Measurements from ENCODE around the gene MT1F.
"Not testable (repeated sequence)": the region's sequence is repeated elsewhere in the genome, so short reads cannot be mapped to it uniquely, and the experiment has no call there.

The MT1F gene

DNA sequence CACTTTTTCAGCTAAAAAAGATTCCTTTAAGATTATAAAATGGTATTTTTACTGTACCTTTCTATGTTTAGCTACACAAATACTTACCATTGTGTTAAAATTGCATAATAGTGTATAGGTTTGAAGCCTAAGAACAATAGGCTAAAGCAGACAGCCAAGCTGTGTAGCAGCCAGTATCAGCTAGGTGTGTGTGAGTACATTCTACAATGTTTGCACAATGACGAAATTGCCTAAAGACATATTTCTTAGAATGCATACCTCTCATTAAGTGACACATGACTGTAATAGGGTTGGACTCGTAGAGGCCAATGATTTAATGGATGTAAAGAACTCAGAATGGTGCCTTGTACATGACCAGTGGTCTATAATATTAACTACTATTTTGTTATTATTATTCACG lies 7.9 kb upstream of the MT1F start:
- no peaks in the 10 kb centered on the region for H3K4me1 Mint-ChIP-seq
- DNase-seq: no peak
- no peak for ATAC-seq
- H3K27ac Mint-ChIP-seq: no peak overlapping the region
- no peaks in the 10 kb centered on the region for H3K9me3 Mint-ChIP-seq
- peaks cover 53% of the 10 kb centered on the region for H3K27me3 Mint-ChIP-seq
- no peak overlapping the region for H3K4me3 Mint-ChIP-seq

DNA sequence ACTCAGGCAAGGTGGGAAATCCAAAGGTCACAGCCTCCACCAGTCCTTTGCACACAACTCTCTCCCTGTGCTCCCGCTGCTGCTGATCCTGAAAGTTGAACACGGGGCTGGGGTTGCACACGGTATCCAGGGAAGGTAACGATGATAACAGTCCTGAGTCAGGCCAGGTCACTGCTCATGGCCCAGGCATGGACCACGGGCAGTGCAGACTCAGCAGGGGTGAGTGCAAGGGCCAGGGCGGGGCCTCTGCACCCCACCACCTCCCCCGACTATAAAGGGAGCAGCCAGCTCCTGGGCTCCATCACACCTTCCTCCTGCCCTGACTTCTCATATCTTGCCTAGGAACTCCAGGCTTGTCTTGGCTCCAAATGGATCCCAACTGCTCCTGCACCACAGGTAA lies 6.2 kb upstream of the MT1F start, which contains the start of gene MT1B:
Gene MT1B, plus strand, starts transcription at position 301 of the 400 bp plus-strand sequence. Its CDS starts 68 bp downstream, at position 369.
- Mint-ChIP-seq H3K27me3 (peaks cover 52% of the 10 kb centered on the region), H3K4me3 (no peak within 1 kb of the TSS), H3K27ac (peak within 1 kb of the TSS in 1 of 2 donors; percentile 44), H3K9me3 (no peaks in the 10 kb centered on the region), H3K4me1 (no peaks in the 10 kb centered on the region)
- peak; percentile 28 for ATAC-seq
- no peak for DNase-seq

DNA sequence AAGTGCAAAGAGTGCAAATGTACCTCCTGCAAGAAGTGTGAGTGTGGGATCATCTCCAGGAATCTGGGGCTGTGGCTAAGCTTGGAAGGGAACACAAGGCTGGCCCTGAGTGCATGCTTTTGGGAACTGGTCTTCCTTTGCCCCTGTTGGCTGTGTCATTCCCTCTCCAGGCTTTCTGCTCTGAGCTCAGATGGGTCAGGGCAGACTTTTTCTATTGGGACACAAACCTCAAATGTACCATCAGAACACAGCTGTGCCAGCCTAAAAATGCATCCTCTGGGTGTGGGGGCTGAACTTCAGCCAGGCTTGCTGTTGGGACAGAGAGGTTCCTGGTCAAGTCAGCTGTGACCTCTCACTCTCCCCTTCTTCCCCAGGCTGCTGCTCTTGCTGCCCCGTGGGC lies 5.2 kb upstream of the MT1F start:
- H3K27me3 Mint-ChIP-seq: peaks cover 44% of the 10 kb centered on the region
- no peaks in the 10 kb centered on the region for H3K9me3 Mint-ChIP-seq
- H3K4me3 Mint-ChIP-seq: no peak overlapping the region
- peaks cover 6% of the 10 kb centered on the region for H3K4me1 Mint-ChIP-seq
- H3K27ac Mint-ChIP-seq: no peak overlapping the region
- ATAC-seq (no peak), DNase-seq (no peak)

DNA sequence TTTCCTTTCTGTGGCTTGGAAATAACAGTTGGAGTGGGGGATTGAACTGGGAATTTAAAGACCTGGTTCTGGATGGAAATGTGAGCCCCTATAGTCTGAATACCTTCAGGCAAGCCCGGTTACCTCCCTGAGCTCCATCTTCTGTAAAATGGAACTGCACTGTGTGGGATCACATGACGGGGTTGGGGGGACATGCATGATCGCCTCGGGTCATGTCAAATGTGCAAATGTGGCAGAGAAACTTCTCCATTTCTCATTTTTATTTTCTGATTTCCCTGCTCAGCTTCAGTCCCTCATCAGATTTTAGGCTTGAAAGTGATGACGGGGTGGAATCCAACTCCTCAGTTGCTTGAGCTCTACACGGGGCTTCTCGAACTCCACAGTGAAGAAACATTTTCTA lies 4.5 kb upstream of the MT1F start:
- no peak for ATAC-seq
- Mint-ChIP-seq H3K27me3 (peaks cover 38% of the 10 kb centered on the region), H3K4me3 (no peak overlapping the region), H3K9me3 (no peaks in the 10 kb centered on the region), H3K4me1 (peaks cover 8% of the 10 kb centered on the region), H3K27ac (no peak overlapping the region)
- DNase-seq: no peak

DNA sequence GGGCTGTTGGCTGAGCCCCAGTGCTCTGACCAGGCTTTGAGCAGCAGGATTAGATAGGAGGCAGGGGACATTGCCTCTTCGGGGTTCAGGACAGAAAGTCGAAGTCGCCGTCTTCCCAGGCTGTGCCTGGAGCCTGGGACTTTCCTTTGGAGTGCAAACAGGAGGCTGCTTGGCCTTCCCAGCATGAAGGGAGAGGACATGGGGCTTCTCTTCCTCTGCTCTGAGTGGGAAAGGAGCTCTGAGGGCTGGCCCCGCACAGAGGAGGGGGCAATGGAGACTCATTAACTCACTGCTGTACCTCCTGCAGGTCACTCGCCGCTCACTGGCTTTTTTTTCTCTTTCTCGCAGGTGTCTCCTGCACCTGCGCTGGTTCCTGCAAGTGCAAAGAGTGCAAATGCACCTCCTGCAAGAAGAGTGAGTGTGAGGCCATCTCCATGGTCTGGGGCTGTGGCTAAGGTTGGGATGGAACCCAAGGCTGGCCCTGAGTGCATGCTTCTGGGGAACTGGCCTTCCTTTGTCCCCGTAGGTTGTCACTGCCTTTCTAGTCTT lies 642 bp downstream of the MT1F start:
- Mint-ChIP-seq H3K27me3 (no peaks in the 10 kb centered on the region), H3K27ac (peak overlapping the region in 1 of 2 donors; percentile 77), H3K4me3 (peak overlapping the region; percentile 96 to 97), H3K9me3 (no peaks in the 10 kb centered on the region), H3K4me1 (peaks cover 39% of the 10 kb centered on the region)
- ATAC-seq: no peak
- no peak for DNase-seq

DNA sequence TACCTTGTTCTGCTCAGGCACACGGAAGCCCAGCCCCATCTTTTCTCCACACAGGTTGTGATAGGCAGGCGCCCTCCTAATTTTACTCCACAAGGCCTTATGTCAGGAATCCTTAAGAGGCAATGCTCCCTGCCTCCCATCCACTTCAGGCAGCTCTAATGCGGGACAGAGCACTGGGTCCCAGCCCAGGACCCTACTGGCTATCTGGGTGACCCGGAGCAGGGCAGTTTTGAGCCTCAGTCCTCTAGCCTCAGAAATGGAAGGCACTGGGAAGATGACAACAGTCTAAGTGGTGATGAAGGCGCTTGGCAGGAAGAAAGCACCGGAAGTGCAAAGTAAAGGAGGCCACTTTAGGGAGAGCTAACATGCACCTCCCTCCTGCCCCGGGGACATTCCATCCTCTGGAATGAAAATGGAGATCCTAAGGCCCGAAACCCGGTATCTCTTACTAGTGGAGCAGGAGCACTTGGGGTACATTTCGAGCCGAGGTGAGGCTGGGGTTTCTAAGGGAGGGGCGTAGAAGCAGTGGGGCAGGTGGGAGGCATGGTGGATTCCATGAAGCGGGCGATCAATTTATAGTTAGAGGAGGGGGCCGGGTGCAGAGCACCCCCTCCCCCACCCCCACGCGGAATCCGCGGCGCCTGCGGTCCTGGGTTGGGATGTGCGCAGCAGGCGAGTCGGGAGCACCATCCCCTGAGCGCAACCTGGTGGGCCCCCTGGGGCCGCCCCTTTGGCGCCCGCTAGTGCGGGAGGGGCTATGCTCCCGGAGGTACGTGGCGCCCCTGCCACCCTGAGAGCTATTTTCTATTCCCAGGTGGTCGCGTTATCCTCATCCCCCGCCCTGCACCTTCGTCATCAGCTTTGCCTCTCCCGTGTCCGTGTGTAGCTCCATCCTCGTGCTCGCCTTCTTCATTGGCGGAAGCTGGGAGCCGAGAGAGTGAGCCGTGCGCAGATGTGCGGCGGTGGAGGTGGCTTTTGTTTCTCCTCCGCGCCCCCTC lies 4.9 kb downstream of the MT1F start:
- Mint-ChIP-seq H3K27ac (peak overlapping the region; percentile 95 to 97), H3K4me1 (peaks cover 40% of the 10 kb centered on the region), H3K9me3 (no peaks in the 10 kb centered on the region), H3K27me3 (peaks cover 24% of the 10 kb centered on the region), H3K4me3 (peak overlapping the region; percentile 94)
- peak; percentile 61 for ATAC-seq
- peak in 1 of 2 donors; percentile 47 for DNase-seq

DNA sequence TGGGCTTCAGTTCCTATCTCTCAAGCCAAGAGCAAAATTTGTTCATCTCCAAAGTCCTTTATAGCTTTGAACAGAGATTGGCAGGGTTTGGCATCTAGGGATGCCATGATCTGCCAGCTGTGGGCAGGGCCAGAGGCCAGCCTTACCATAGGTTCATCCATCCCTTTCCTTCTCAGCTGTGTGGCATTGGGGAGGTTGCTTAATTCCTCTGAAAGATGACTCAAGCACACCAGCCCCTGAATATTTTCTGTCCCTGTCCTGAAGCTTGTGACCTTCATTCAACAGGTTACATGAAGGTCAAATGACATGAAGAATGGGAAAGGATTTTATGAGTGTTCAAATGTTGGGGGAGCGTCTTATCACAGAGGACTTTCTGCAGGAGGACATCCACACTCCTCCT lies 6.7 kb downstream of the MT1F start:
- Mint-ChIP-seq H3K27ac (no peak overlapping the region), H3K4me3 (no peak overlapping the region), H3K9me3 (no peaks in the 10 kb centered on the region), H3K27me3 (peaks cover 42% of the 10 kb centered on the region), H3K4me1 (peaks cover 44% of the 10 kb centered on the region)
- ATAC-seq (no peak), DNase-seq (no peak)

DNA sequence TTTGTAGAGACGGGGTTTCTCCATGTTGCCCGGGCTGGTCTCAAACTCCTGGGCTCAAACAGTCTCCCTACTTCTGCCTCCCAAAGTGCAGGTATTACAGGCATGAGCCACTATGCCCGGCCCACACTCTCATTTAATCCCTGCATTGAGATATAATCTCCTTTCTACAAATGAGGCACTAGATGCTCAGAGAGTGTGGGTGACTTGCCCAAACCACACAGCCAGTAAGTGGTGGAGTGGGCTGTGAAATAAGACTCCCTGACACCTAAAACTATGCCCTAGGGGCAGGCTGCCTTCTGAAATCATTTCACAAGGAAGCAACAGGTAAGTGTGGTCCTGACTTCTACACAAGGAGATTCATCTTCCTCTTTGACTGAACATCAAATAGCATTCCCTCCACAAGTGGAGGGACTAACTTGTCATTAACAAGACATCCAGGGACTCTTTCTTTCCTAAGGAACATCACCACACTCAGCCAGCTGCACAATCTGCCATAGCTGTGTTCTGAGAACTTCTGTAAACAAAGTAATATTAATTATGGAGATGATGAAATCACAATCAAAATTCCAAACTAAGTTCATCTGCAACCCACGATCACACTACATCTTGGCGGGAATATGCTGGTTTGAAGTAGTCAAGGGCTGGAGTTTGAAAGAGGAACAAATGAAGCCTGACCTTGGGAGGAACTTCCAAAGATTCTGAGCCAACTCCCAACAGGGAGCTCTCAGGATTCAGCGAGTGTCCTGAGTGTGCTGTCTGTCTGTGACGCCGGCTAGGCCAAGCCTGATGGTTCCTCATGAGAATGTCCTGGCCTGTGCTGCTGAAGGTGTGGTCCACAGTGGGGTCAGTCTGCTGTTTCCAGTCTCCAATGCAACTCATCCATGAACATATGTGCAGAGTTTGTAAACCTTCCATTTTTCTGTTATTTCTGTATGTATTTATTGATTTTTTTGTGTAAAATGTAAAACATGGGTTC lies 7.8 kb downstream of the MT1F start:
- Mint-ChIP-seq H3K4me1 (peaks cover 51% of the 10 kb centered on the region), H3K27me3 (peaks cover 53% of the 10 kb centered on the region)
- not testable (repeated sequence) for H3K4me3 Mint-ChIP-seq, ATAC-seq, H3K9me3 Mint-ChIP-seq, H3K27ac Mint-ChIP-seq, DNase-seq

DNA sequence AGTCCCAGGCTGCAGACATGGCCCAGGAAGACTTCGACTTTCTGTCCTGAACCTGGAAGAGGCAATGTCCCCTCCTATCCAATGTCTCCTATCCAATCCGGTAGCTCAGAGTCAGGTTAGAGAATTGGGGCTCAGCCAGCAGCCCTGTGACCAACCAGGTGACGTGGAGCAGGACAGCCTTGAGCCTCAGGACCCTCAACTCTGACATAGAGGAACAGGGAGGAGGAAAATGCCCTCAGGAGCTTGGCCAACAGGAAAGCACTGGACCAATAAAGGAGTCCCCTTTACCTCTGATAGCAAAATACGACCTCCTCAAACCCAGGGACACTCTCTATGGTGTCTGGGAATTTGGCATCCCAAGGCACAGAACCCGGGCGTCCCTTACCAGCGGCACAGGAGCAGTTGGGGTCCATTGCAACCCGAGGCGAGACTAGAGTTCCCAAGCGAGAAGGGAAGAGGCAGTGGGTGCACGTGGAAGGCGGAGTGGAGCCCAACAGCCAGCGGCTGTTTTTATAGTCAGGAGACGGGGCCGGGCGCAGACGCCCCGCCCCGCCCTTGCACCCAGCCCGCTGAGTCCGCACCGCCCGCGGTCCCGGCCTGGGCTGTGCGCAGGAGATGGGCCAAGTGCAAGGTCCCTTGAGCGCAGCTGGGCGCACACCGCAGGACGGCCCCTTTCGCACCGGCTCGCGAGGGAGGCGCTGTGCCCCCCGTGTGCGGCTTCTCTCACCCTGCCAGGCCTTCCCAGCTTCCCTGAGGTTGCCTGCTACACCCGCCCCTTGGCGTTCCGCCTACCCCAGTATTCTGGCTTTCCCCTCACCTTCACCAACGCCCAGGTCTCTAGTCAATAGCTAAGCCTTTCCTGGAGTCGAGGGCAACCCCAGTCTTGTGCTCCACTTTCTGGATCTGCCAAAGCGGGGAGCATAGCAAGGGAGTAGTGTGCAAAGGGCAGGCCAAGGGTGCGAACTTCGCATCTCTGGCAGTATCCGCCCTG lies 10.1 kb downstream of the MT1F start, which contains the start of gene MT1G:
Gene MT1G, minus strand, starts transcription at position 485 of the 991 bp plus-strand sequence. Its CDS starts 72 bp downstream, at position 413.
- H3K27me3 Mint-ChIP-seq: peaks cover 68% of the 10 kb centered on the region
- H3K9me3 Mint-ChIP-seq: no peaks in the 10 kb centered on the region
- ATAC-seq (peak; percentile 75), DNase-seq (peak in 1 of 2 donors; percentile 66)
- H3K27ac Mint-ChIP-seq: peak within 1 kb of the TSS; percentile 74 to 81
- H3K4me1 Mint-ChIP-seq: peaks cover 36% of the 10 kb centered on the region
- peak within 1 kb of the TSS; percentile 71 to 78 for H3K4me3 Mint-ChIP-seq

DNA sequence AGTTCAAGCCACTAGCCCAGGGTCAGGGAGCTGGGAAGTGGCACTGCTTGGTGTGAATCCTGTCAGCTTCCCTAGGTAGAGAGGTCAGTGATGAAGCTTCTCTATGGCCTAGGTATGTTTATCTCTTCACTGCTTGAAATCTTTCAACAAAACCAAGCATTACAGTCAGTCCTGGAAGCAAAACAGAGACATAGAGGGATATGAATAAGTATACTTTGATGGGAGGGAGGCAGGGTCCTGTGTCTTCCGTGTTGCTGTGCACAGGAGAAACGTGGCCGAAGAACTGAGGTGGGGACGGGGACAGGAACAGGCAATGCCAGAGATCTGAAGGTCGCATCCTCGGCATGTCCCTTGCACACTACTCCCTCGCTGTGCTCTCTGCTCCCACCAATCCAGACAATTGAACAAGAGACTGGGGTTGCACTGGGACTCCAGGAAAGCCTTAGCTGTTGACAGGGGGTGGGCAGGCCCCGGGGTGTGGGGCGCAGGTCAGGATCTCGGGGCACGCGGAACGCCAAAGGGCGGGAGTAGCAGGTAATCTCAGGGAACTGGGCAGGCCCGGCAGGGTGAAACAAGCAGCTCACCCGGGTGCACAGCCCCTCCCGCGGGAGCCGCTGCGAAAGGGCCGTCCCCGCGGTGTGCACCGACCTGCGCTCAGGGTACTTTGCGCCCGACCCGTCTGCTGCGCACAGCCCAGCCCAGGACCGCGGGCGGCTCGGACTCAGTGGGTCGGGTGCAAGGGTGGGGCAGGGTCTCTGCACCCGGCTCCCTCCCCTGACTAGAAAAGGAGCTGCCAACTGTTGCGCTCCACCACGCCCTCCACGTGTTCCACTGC lies 11.5 kb downstream of the MT1F start, which contains the start of gene MT1H:
Gene MT1H, plus strand, starts transcription at position 810 of the 835 bp plus-strand sequence. CDS start 71 bp downstream, outside the sequence.
- Mint-ChIP-seq H3K4me1 (peaks cover 33% of the 10 kb centered on the region), H3K9me3 (no peaks in the 10 kb centered on the region), H3K4me3 (peak within 1 kb of the TSS; percentile 71 to 81), H3K27me3 (peaks cover 68% of the 10 kb centered on the region), H3K27ac (peak within 1 kb of the TSS in 1 of 2 donors; percentile 57)
- DNase-seq: peak; percentile 28 to 59
- ATAC-seq: peak; percentile 56

DNA sequence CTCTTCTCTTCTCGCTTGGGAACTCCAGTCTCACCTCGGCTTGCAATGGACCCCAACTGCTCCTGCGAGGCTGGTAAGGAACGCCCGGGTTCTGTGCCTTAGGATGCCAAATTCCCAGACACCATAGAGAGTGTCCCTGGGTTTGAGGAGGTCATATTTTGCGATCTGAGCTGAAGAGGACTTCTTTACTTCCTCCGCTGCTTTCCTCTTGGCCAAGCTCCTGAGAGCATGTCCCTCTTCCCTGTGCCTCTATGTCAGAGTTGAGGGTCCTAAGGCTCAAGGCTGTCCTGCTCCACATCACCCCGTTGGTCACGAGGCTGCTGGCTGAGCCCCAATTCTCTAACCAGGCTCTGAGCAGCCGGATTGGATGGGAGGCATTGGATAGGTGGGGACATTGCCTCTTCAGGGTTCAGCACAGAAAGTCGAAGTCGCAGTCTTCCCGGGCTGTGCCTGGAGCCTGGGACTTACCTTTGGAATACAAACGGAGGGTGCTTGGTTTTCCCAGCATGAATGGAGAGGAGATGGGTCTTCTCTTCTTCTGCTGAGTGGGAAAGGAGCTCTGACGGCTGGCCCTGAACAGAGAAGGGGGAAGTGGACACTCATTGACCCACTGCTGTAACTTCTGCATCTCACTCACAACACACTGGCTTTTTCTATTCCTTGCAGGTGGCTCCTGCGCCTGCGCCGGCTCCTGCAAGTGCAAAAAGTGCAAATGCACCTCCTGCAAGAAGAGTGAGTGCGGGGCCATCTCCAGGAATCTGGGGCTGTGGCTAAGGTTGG lies 12.3 kb downstream of the MT1F start:
- Mint-ChIP-seq H3K4me3 (peak overlapping the region; percentile 71 to 81), H3K9me3 (no peaks in the 10 kb centered on the region), H3K4me1 (peaks cover 39% of the 10 kb centered on the region), H3K27ac (no peak overlapping the region), H3K27me3 (peaks cover 67% of the 10 kb centered on the region)
- no peak for ATAC-seq
- no peak for DNase-seq

DNA sequence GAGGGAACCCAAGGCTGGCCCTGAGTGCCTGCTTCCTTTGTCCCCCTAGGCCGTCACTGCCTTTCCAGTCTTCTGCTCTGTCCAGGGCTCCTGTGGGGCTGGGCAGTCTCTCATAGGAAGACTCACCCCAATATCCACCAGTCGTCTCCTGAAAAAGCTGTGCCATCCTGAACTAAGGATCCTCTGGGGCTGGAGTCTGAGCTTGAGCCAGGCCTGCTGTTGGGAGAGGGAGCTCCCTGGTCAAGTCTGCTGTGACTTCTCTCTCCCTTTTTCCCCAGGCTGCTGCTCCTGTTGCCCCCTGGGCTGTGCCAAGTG lies 12.8 kb downstream of the MT1F start:
- Mint-ChIP-seq H3K9me3 (no peaks in the 10 kb centered on the region), H3K27me3 (peaks cover 61% of the 10 kb centered on the region), H3K27ac (no peak overlapping the region), H3K4me3 (peak overlapping the region; percentile 25 to 63), H3K4me1 (peaks cover 44% of the 10 kb centered on the region)
- ATAC-seq (no peak), DNase-seq (no peak)

DNA sequence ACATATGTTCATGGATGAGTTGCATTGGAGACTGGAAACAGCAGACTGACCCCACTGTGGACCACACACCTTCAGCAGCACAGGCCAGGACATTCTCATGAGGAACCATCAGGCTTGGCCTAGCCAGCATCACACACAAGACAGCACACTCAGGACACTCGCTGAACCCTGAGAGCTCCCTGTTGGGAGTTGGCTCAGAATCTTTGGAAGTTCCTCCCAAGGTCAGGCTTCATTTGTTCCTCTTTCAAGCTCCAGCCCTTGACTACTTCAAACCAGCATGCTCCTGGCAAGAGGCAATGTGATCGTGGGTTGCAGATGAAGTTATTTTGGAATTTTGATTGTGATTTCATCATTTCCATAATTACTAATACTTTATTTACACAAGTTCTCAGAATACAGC lies 13.9 kb downstream of the MT1F start:
- peaks cover 55% of the 10 kb centered on the region for H3K4me1 Mint-ChIP-seq
- H3K9me3 Mint-ChIP-seq, ATAC-seq, H3K4me3 Mint-ChIP-seq, DNase-seq, H3K27ac Mint-ChIP-seq: not testable (repeated sequence)
- H3K27me3 Mint-ChIP-seq: peaks cover 54% of the 10 kb centered on the region
